ENCODE measurements around the gene AP1B1.
"Not testable (repeated sequence)": the region's sequence is repeated elsewhere in the genome, so short reads cannot be mapped to it uniquely, and the experiment has no call there.

AP1B1 gene

GRCh38 chr22:29351042-29351441, 37.3 kb downstream of the AP1B1 start:
- H3K36me3 ChIP-seq (ENCODE audit: insufficient read depth, low read length), result 0 out of 2 replicates have a peak, but pooled peaks cover 3% of the 10 kb centered on the region
- H3K27ac ChIP-seq (ENCODE audit: low read depth, low read length), result no peak overlapping the region
- no peak overlapping the region for H3K4me3 ChIP-seq (ENCODE audit: low read depth, low read length)
- no peaks in the 10 kb centered on the region for H3K27me3 ChIP-seq (ENCODE audit: insufficient read depth, low read length)
- H3K79me2 ChIP-seq (ENCODE audit: control insufficient read depth, insufficient read depth, low read length, unreplicated experiment), result no peaks in the 10 kb centered on the region
- H3K4me1 ChIP-seq (ENCODE audit: control insufficient read depth, insufficient read depth, low read length, unreplicated experiment), result no peaks in the 10 kb centered on the region
- H2AFZ ChIP-seq (ENCODE audit: low read length, unreplicated experiment), result no peak overlapping the region

- Histone ChIP-seq H3K4me1 (ENCODE audit: control insufficient read depth, insufficient read depth, low read length, unreplicated experiment) (no peaks in the 10 kb centered on the region), H3K4me3 (ENCODE audit: low read depth, low read length) (no peak overlapping the region), H2AFZ (ENCODE audit: low read length, unreplicated experiment) (no peak overlapping the region), H3K36me3 (ENCODE audit: insufficient read depth, low read length) (0 out of 2 replicates have a peak, but pooled peaks cover 3% of the 10 kb centered on the region), H3K27me3 (ENCODE audit: insufficient read depth, low read length) (no peaks in the 10 kb centered on the region), H3K27ac (ENCODE audit: low read depth, low read length) (no peak overlapping the region), H3K79me2 (ENCODE audit: control insufficient read depth, insufficient read depth, low read length, unreplicated experiment) (no peaks in the 10 kb centered on the region)
These were observed 39.4 kb downstream of the AP1B1 start for GRCh38 chr22:29348956-29349355.

GRCh38 chr22:29348041-29348440, 40.3 kb downstream of the AP1B1 start:
- H3K27ac ChIP-seq (ENCODE audit: low read depth, low read length), result no peak overlapping the region
- no peaks in the 10 kb centered on the region for H3K27me3 ChIP-seq (ENCODE audit: insufficient read depth, low read length)
- H3K79me2 ChIP-seq (ENCODE audit: control insufficient read depth, insufficient read depth, low read length, unreplicated experiment), result no peaks in the 10 kb centered on the region
- H3K36me3 ChIP-seq (ENCODE audit: insufficient read depth, low read length), result 0 out of 2 replicates have a peak, but pooled peaks cover 3% of the 10 kb centered on the region
- H2AFZ ChIP-seq (ENCODE audit: low read length, unreplicated experiment), result no peak overlapping the region
- H3K4me1 ChIP-seq (ENCODE audit: control insufficient read depth, insufficient read depth, low read length, unreplicated experiment), result no peaks in the 10 kb centered on the region
- H3K4me3 ChIP-seq (ENCODE audit: low read depth, low read length), result no peak overlapping the region

GRCh38 chr22:29346659-29347058, 41.7 kb downstream of the AP1B1 start:
- H3K36me3 ChIP-seq (ENCODE audit: insufficient read depth, low read length), result 0 out of 2 replicates have a peak, but pooled peaks cover 3% of the 10 kb centered on the region
- H3K27ac ChIP-seq (ENCODE audit: low read depth, low read length), result no peak overlapping the region
- no peaks in the 10 kb centered on the region for H3K4me1 ChIP-seq (ENCODE audit: control insufficient read depth, insufficient read depth, low read length, unreplicated experiment)
- H3K4me3 ChIP-seq (ENCODE audit: low read depth, low read length), result no peak overlapping the region
- H3K79me2 ChIP-seq (ENCODE audit: control insufficient read depth, insufficient read depth, low read length, unreplicated experiment), result no peaks in the 10 kb centered on the region
- H2AFZ ChIP-seq (ENCODE audit: low read length, unreplicated experiment), result no peak overlapping the region
- H3K27me3 ChIP-seq (ENCODE audit: insufficient read depth, low read length), result no peaks in the 10 kb centered on the region

GRCh38 chr22:29345932-29346331, 42.4 kb downstream of the AP1B1 start:
- H3K36me3 ChIP-seq (ENCODE audit: insufficient read depth, low read length), result 0 out of 2 replicates have a peak, but pooled peaks cover 3% of the 10 kb centered on the region

GRCh38 chr22:29344889-29345288, 43.5 kb downstream of the AP1B1 start:
- not testable (repeated sequence) for H3K4me1 ChIP-seq (ENCODE audit: control insufficient read depth, insufficient read depth, low read length, unreplicated experiment); H3K27me3 ChIP-seq (ENCODE audit: insufficient read depth, low read length); H3K36me3 ChIP-seq (ENCODE audit: insufficient read depth, low read length); H3K27ac ChIP-seq (ENCODE audit: low read depth, low read length); H3K4me3 ChIP-seq (ENCODE audit: low read depth, low read length); H3K79me2 ChIP-seq (ENCODE audit: control insufficient read depth, insufficient read depth, low read length, unreplicated experiment); H2AFZ ChIP-seq (ENCODE audit: low read length, unreplicated experiment)

More at GRCh38 chr22:29345932-29346331, 42.4 kb downstream of the AP1B1 start:
- Histone ChIP-seq H2AFZ (ENCODE audit: low read length, unreplicated experiment) (no peak overlapping the region), H3K27me3 (ENCODE audit: insufficient read depth, low read length) (no peaks in the 10 kb centered on the region), H3K4me1 (ENCODE audit: control insufficient read depth, insufficient read depth, low read length, unreplicated experiment) (no peaks in the 10 kb centered on the region), H3K27ac (ENCODE audit: low read depth, low read length) (no peak overlapping the region), H3K79me2 (ENCODE audit: control insufficient read depth, insufficient read depth, low read length, unreplicated experiment) (no peaks in the 10 kb centered on the region), H3K4me3 (ENCODE audit: low read depth, low read length) (no peak overlapping the region)

- Histone ChIP-seq H3K79me2 (ENCODE audit: control insufficient read depth, insufficient read depth, low read length, unreplicated experiment) (no peaks in the 10 kb centered on the region), H3K27ac (ENCODE audit: low read depth, low read length) (no peak overlapping the region), H3K27me3 (ENCODE audit: insufficient read depth, low read length) (no peaks in the 10 kb centered on the region), H2AFZ (ENCODE audit: low read length, unreplicated experiment) (no peak overlapping the region), H3K4me1 (ENCODE audit: control insufficient read depth, insufficient read depth, low read length, unreplicated experiment) (no peaks in the 10 kb centered on the region), H3K4me3 (ENCODE audit: low read depth, low read length) (no peak overlapping the region), H3K36me3 (ENCODE audit: insufficient read depth, low read length) (0 out of 2 replicates have a peak, but pooled peaks cover 3% of the 10 kb centered on the region)
These were observed 44.2 kb downstream of the AP1B1 start for GRCh38 chr22:29344137-29344536.

GRCh38 chr22:29343313-29343805, 45.0 kb downstream of the AP1B1 start:
- Histone ChIP-seq H3K4me1 (ENCODE audit: control insufficient read depth, insufficient read depth, low read length, unreplicated experiment) (no peaks in the 10 kb centered on the region), H3K36me3 (ENCODE audit: insufficient read depth, low read length) (0 out of 2 replicates have a peak, but pooled peaks cover 3% of the 10 kb centered on the region), H3K27me3 (ENCODE audit: insufficient read depth, low read length) (no peaks in the 10 kb centered on the region), H3K4me3 (ENCODE audit: low read depth, low read length) (no peak overlapping the region), H3K79me2 (ENCODE audit: control insufficient read depth, insufficient read depth, low read length, unreplicated experiment) (no peaks in the 10 kb centered on the region), H3K27ac (ENCODE audit: low read depth, low read length) (no peak overlapping the region), H2AFZ (ENCODE audit: low read length, unreplicated experiment) (no peak overlapping the region)

GRCh38 chr22:29342577-29343312, 45.6 kb downstream of the AP1B1 start:
- Histone ChIP-seq H3K36me3 (ENCODE audit: insufficient read depth, low read length) (0 out of 2 replicates have a peak, but pooled peaks cover 3% of the 10 kb centered on the region), H3K4me1 (ENCODE audit: control insufficient read depth, insufficient read depth, low read length, unreplicated experiment) (no peaks in the 10 kb centered on the region), H3K4me3 (ENCODE audit: low read depth, low read length) (no peak overlapping the region), H3K27me3 (ENCODE audit: insufficient read depth, low read length) (no peaks in the 10 kb centered on the region), H2AFZ (ENCODE audit: low read length, unreplicated experiment) (no peak overlapping the region), H3K27ac (ENCODE audit: low read depth, low read length) (no peak overlapping the region), H3K79me2 (ENCODE audit: control insufficient read depth, insufficient read depth, low read length, unreplicated experiment) (no peaks in the 10 kb centered on the region)

- H3K36me3 ChIP-seq (ENCODE audit: insufficient read depth, low read length), result no peaks in the 10 kb centered on the region
These were observed 46.2 kb downstream of the AP1B1 start for GRCh38 chr22:29342177-29342576.

GRCh38 chr22:29341849-29342127, 46.6 kb downstream of the AP1B1 start:
- no peak overlapping the region for H3K27ac ChIP-seq (ENCODE audit: low read depth, low read length)

More at GRCh38 chr22:29342177-29342576, 46.2 kb downstream of the AP1B1 start:
- no peak overlapping the region for H2AFZ ChIP-seq (ENCODE audit: low read length, unreplicated experiment)
- no peaks in the 10 kb centered on the region for H3K27me3 ChIP-seq (ENCODE audit: insufficient read depth, low read length)
- no peak overlapping the region for H3K27ac ChIP-seq (ENCODE audit: low read depth, low read length)
- no peaks in the 10 kb centered on the region for H3K79me2 ChIP-seq (ENCODE audit: control insufficient read depth, insufficient read depth, low read length, unreplicated experiment)
- no peaks in the 10 kb centered on the region for H3K4me1 ChIP-seq (ENCODE audit: control insufficient read depth, insufficient read depth, low read length, unreplicated experiment)
- H3K4me3 ChIP-seq (ENCODE audit: low read depth, low read length), result no peak overlapping the region

More at GRCh38 chr22:29341849-29342127, 46.6 kb downstream of the AP1B1 start:
- Histone ChIP-seq H3K36me3 (ENCODE audit: insufficient read depth, low read length) (no peaks in the 10 kb centered on the region), H3K27me3 (ENCODE audit: insufficient read depth, low read length) (no peaks in the 10 kb centered on the region), H3K4me3 (ENCODE audit: low read depth, low read length) (no peak overlapping the region), H3K4me1 (ENCODE audit: control insufficient read depth, insufficient read depth, low read length, unreplicated experiment) (no peaks in the 10 kb centered on the region), H3K79me2 (ENCODE audit: control insufficient read depth, insufficient read depth, low read length, unreplicated experiment) (no peaks in the 10 kb centered on the region), H2AFZ (ENCODE audit: low read length, unreplicated experiment) (no peak overlapping the region)
